ENCODE data around the gene SDS. TPM values are rescaled to one million over a fixed set of nuclear protein-coding genes. Genes with fewer than 3 reads are reported as not detected.

The SDS gene
- total RNA-seq, 4 donors from 2014 or later = 0.90 TPM; not detected in 3

DNA sequence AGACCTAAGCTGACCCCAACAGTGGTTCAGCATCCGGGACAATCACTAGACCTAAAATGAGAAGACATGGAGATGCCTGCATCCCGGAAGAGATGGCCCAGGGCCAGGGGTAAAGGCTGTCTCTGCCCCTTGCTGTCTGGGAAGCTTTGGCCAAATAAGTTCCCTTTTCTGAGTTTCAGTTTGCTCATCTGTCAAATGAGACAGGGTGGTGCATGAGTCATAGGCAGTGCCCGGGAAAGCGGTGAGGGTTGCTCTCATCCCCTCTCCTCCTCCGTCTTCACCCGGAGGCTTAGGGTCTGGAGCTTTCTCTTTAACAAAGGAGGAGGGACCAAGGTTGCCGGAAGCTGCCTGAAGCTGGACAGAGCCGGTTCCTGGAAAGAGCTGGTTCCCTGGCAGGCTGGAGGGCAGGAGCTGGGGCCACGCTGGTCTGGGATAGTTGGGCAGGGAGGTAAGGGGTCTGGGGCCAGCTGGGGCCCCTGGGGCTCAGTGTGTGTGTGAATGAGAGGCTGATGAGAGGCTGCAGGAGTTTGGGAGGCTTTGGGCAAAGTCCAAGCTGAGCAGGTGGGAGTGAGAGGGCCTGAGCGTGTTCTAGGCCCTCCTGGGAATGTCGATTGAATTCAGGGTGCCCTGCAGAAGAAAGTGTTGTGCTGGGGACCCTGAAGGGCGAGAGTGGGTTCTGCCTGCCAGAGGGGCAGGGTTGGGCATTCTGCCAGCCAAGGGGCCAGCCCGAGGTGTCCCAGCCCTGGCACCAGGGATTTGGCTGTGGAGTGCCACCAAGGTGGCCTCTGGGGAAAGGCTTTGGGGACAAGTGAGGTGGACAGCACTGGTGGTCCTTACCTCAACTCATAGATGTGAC, 18.6 kb upstream of the SDS start, which contains the start of gene SDSL:
SDSL (plus strand) TSS at position 351 of the 856 bp plus-strand sequence. CDS start 5,603 bp downstream, outside the sequence.
- Histone ChIP-seq H3K27ac (peak within 1 kb of the TSS; percentile 56 to 85 (median 76)), H3K27me3 (no peaks in the 10 kb centered on the region), H3K9me3 (no peaks in the 10 kb centered on the region), H3K36me3 (no peaks in the 10 kb centered on the region), H3K4me1 (peaks cover 0 to 14% (median 2%) of the 10 kb centered on the region in 4 donors), H3K4me3 (peak within 1 kb of the TSS; percentile 14 to 50 (median 34))
- peak in 1 of 2 donors; percentile 56 for DNase-seq (ENCODE audit: low spot score in 2 of 2)
- peak in 1 of 2 donors; percentile 55 for TF ChIP-seq EP300 (IDR thresholded peaks at IDR 0.05)
- TF ChIP-seq POLR2A (IDR thresholded peaks at IDR 0.05) = no peak
- TF ChIP-seq CTCF (IDR thresholded peaks at IDR 0.05) = no peak
- 1 to 11% methylated on average over 10 to 13 of the region's 13 CpGs for WGBS, 2 donors

- DNase-seq (ENCODE audit: low spot score in 2 of 2) = no peak
- WGBS, 2 donors = 64 to 75% methylated on average over 2 of the region's 2 CpGs
- peaks cover 0 to 14% (median 2%) of the 10 kb centered on the region in 4 donors for H3K4me1 ChIP-seq
- no peak overlapping the region for H3K4me3 ChIP-seq
- TF ChIP-seq CTCF (IDR thresholded peaks at IDR 0.05) (no peak), EP300 (IDR thresholded peaks at IDR 0.05) (no peak), POLR2A (IDR thresholded peaks at IDR 0.05) (no peak)
- no peak overlapping the region for H3K27ac ChIP-seq
- H3K27me3 ChIP-seq = no peaks in the 10 kb centered on the region
- no peaks in the 10 kb centered on the region for H3K36me3 ChIP-seq
- H3K9me3 ChIP-seq = no peaks in the 10 kb centered on the region
These were observed 17.4 kb upstream of the SDS start for GRCh38 chr12:113420996-113421595.

DNA sequence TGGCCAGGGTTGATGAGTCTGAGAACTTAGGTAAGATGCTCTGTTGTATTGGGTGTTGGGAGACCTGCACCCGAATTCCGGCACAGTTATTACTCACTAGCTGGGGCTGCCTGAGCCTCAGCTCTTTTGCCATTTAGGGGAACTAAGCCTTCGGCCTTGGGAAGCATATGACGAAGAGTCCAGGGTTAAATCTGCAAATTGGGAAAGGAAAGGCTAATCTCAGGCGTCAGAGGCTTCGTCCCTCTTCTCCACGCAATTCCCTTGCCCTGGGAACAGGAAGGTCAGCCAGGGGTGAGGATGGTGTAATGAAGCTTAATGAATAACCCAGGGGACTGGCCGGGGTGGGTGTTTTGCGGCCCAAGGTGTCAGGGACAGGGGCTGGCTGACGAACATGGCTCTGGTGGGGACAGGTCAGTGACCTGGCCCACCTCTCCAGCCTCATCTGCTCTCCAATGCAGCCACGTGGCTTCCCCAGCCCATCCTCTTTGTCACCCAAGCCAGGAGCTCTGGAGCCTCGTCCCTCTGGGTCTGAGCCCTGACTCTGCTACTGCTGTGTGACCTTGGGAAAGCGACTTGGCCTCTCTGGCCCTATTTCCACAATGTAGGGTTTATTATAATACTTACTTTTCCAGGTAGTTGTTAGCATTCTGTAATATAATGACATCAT, 14.7 kb upstream of the SDS start:
- TF ChIP-seq EP300 (IDR thresholded peaks at IDR 0.05) (no peak), CTCF (IDR thresholded peaks at IDR 0.05) (no peak), POLR2A (IDR thresholded peaks at IDR 0.05) (no peak)
- Histone ChIP-seq H3K9me3 (no peaks in the 10 kb centered on the region), H3K27ac (no peak overlapping the region), H3K36me3 (no peaks in the 10 kb centered on the region), H3K4me3 (no peak overlapping the region), H3K27me3 (no peaks in the 10 kb centered on the region), H3K4me1 (peaks cover 0 to 14% (median 2%) of the 10 kb centered on the region in 4 donors)
- WGBS, 2 donors = 36 to 44% methylated on average over 13 of the region's 13 CpGs
- peak in 1 of 2 donors; percentile 19 for DNase-seq (ENCODE audit: low spot score in 2 of 2)

- Histone ChIP-seq H3K36me3 (no peaks in the 10 kb centered on the region), H3K27ac (peak overlapping the region in 2 of 4 donors; percentile 26 to 34), H3K27me3 (no peaks in the 10 kb centered on the region), H3K9me3 (no peaks in the 10 kb centered on the region), H3K4me1 (no peaks in the 10 kb centered on the region), H3K4me3 (no peak overlapping the region)
- 36 to 43% methylated on average over 6 of the region's 6 CpGs for WGBS, 2 donors
- TF ChIP-seq CTCF (IDR thresholded peaks at IDR 0.05) (no peak), POLR2A (IDR thresholded peaks at IDR 0.05) (no peak), EP300 (IDR thresholded peaks at IDR 0.05) (peak in 1 of 2 donors; percentile 21)
- DNase-seq (ENCODE audit: low spot score in 2 of 2) = peak in 1 of 2 donors; percentile 47
These were observed 12.5 kb upstream of the SDS start for GRCh38 chr12:113416091-113416754.
